Measurements from ENCODE around the gene TRIM2.

- TF ChIP-seq CTCF (IDR thresholded peaks at IDR 0.05) (no peak), POLR2A (IDR thresholded peaks at IDR 0.05) (no peak)
Observed at GRCh38 chr4:153341575-153342090, 137.4 kb downstream of the TRIM2 start.
